ENCODE data around the gene UBL4B.
A peak's percentile ranks its signal among the peaks of the same experiment; 100 is the strongest.

The UBL4B gene

GRCh38 chr1:110114173-110114572 lies 1.9 kb downstream of the UBL4B start:
- Mint-ChIP-seq H3K27ac (no peak overlapping the region), H3K9me3 (no peaks in the 10 kb centered on the region), H3K4me1 (no peaks in the 10 kb centered on the region), H3K4me3 (no peak overlapping the region), H3K36me3 (peaks cover 0 to 2% of the 10 kb centered on the region in 2 donors), H3K27me3 (peaks cover 36 to 62% of the 10 kb centered on the region in 2 donors)
- ATAC-seq (replicated peaks) (no peak), DNase-seq (no peak)

- DNase-seq (no peak), ATAC-seq (replicated peaks) (no peak)
- H3K27ac Mint-ChIP-seq: no peak overlapping the region
- H3K9me3 Mint-ChIP-seq: no peaks in the 10 kb centered on the region
- peaks cover 0 to 2% of the 10 kb centered on the region in 2 donors for H3K36me3 Mint-ChIP-seq
- H3K27me3 Mint-ChIP-seq: peaks cover 30 to 56% of the 10 kb centered on the region in 2 donors
- no peak overlapping the region for H3K4me3 Mint-ChIP-seq
- no peaks in the 10 kb centered on the region for H3K4me1 Mint-ChIP-seq
Observed at GRCh38 chr1:110114784-110115183, 2.5 kb downstream of the UBL4B start.

- no peak for ATAC-seq (replicated peaks)
- Mint-ChIP-seq H3K27me3 (peaks cover 19 to 35% of the 10 kb centered on the region in 2 donors), H3K4me1 (peaks cover 0 to 3% of the 10 kb centered on the region in 2 donors), H3K36me3 (peaks cover 3 to 5% of the 10 kb centered on the region in 2 donors), H3K4me3 (no peak overlapping the region), H3K27ac (no peak overlapping the region), H3K9me3 (peaks cover 7 to 8% of the 10 kb centered on the region in 2 donors)
- no peak for DNase-seq
Observed at GRCh38 chr1:110118636-110119396, 6.6 kb downstream of the UBL4B start.

- Mint-ChIP-seq H3K36me3 (peaks cover 3 to 5% of the 10 kb centered on the region in 2 donors), H3K4me3 (no peak overlapping the region), H3K4me1 (peaks cover 0 to 3% of the 10 kb centered on the region in 2 donors), H3K27me3 (peaks cover 23 to 30% of the 10 kb centered on the region in 2 donors), H3K27ac (no peak overlapping the region), H3K9me3 (peaks cover 7 to 8% of the 10 kb centered on the region in 2 donors)
- ATAC-seq (replicated peaks) (no peak), DNase-seq (no peak)
Observed at GRCh38 chr1:110119843-110120242, 7.6 kb downstream of the UBL4B start.

- Mint-ChIP-seq H3K4me3 (no peak overlapping the region), H3K4me1 (peaks cover 0 to 3% of the 10 kb centered on the region in 2 donors), H3K36me3 (peaks cover 5 to 10% of the 10 kb centered on the region in 2 donors), H3K27ac (peak overlapping the region; percentile 20), H3K9me3 (peaks cover 11% of the 10 kb centered on the region in 2 donors), H3K27me3 (peaks cover 18 to 36% of the 10 kb centered on the region in 2 donors)
- no peak for ATAC-seq (replicated peaks)
- DNase-seq: no peak
Observed at GRCh38 chr1:110120960-110121561, 8.8 kb downstream of the UBL4B start.

GRCh38 chr1:110123224-110123623 lies 11.0 kb downstream of the UBL4B start:
- Mint-ChIP-seq H3K9me3 (peaks cover 17 to 18% of the 10 kb centered on the region in 2 donors), H3K4me1 (peaks cover 0 to 3% of the 10 kb centered on the region in 2 donors)

GRCh38 chr1:110125810-110126209 lies 13.6 kb downstream of the UBL4B start:
- H3K27ac Mint-ChIP-seq: no peak overlapping the region
- peaks cover 10 to 13% of the 10 kb centered on the region in 2 donors for H3K9me3 Mint-ChIP-seq
- H3K36me3 Mint-ChIP-seq: peaks cover 6 to 11% of the 10 kb centered on the region in 2 donors
- H3K4me3 Mint-ChIP-seq: no peak overlapping the region
- DNase-seq: no peak
- H3K27me3 Mint-ChIP-seq: peaks cover 43 to 64% of the 10 kb centered on the region in 2 donors
- ATAC-seq (replicated peaks): no peak
- peaks cover 0 to 9% of the 10 kb centered on the region in 2 donors for H3K4me1 Mint-ChIP-seq

More at GRCh38 chr1:110123224-110123623, 11.0 kb downstream of the UBL4B start:
- Mint-ChIP-seq H3K27me3 (peaks cover 23 to 43% of the 10 kb centered on the region in 2 donors), H3K4me3 (no peak overlapping the region), H3K36me3 (peaks cover 4 to 16% of the 10 kb centered on the region in 2 donors), H3K27ac (no peak overlapping the region)
- DNase-seq (no peak), ATAC-seq (replicated peaks) (no peak)

GRCh38 chr1:110130113-110130591 lies 17.9 kb downstream of the UBL4B start:
- peaks cover 0 to 12% of the 10 kb centered on the region in 2 donors for H3K4me1 Mint-ChIP-seq
- no peak for ATAC-seq (replicated peaks)
- peaks cover 49 to 57% of the 10 kb centered on the region in 2 donors for H3K27me3 Mint-ChIP-seq
- H3K9me3 Mint-ChIP-seq: peaks cover 10% of the 10 kb centered on the region in 2 donors
- H3K36me3 Mint-ChIP-seq: peaks cover 5 to 11% of the 10 kb centered on the region in 2 donors
- H3K4me3 Mint-ChIP-seq: peak overlapping the region in 1 of 2 donors; percentile 51
- H3K27ac Mint-ChIP-seq: no peak overlapping the region
- DNase-seq: no peak

GRCh38 chr1:110130989-110131388 lies 18.7 kb downstream of the UBL4B start:
- peaks cover 6 to 8% of the 10 kb centered on the region in 2 donors for H3K9me3 Mint-ChIP-seq
- peaks cover 55 to 56% of the 10 kb centered on the region in 2 donors for H3K27me3 Mint-ChIP-seq
- H3K4me3 Mint-ChIP-seq: no peak overlapping the region
- H3K27ac Mint-ChIP-seq: no peak overlapping the region
- DNase-seq (no peak), ATAC-seq (replicated peaks) (no peak)
- peaks cover 0 to 12% of the 10 kb centered on the region in 2 donors for H3K4me1 Mint-ChIP-seq
- peaks cover 3 to 7% of the 10 kb centered on the region in 2 donors for H3K36me3 Mint-ChIP-seq

- no peak for ATAC-seq (replicated peaks)
- peaks cover 0 to 2% of the 10 kb centered on the region in 2 donors for H3K36me3 Mint-ChIP-seq
- no peak overlapping the region for H3K27ac Mint-ChIP-seq
- no peaks in the 10 kb centered on the region for H3K9me3 Mint-ChIP-seq
- H3K4me1 Mint-ChIP-seq: peaks cover 9 to 23% of the 10 kb centered on the region in 2 donors
- DNase-seq: no peak
- H3K27me3 Mint-ChIP-seq: peaks cover 55 to 62% of the 10 kb centered on the region in 2 donors
- no peak overlapping the region for H3K4me3 Mint-ChIP-seq
Observed at GRCh38 chr1:110132682-110133081, 20.4 kb downstream of the UBL4B start.

GRCh38 chr1:110133436-110133835 lies 21.2 kb downstream of the UBL4B start:
- Mint-ChIP-seq H3K9me3 (no peaks in the 10 kb centered on the region), H3K27me3 (peaks cover 59 to 63% of the 10 kb centered on the region in 2 donors), H3K36me3 (peaks cover 0 to 2% of the 10 kb centered on the region in 2 donors), H3K4me3 (no peak overlapping the region), H3K27ac (no peak overlapping the region), H3K4me1 (peaks cover 11 to 25% of the 10 kb centered on the region in 2 donors)
- DNase-seq: no peak
- no peak for ATAC-seq (replicated peaks)

- no peak for ATAC-seq (replicated peaks)
- no peak overlapping the region for H3K27ac Mint-ChIP-seq
- peaks cover 11 to 25% of the 10 kb centered on the region in 2 donors for H3K4me1 Mint-ChIP-seq
- no peaks in the 10 kb centered on the region for H3K9me3 Mint-ChIP-seq
- H3K27me3 Mint-ChIP-seq: peaks cover 54 to 59% of the 10 kb centered on the region in 2 donors
- no peak for DNase-seq
- H3K4me3 Mint-ChIP-seq: no peak overlapping the region
- peaks cover 0 to 2% of the 10 kb centered on the region in 2 donors for H3K36me3 Mint-ChIP-seq
Observed at GRCh38 chr1:110134050-110134595, 21.9 kb downstream of the UBL4B start.

GRCh38 chr1:110135246-110135645 lies 23.0 kb downstream of the UBL4B start:
- Mint-ChIP-seq H3K4me3 (no peak overlapping the region), H3K4me1 (peaks cover 11 to 22% of the 10 kb centered on the region in 2 donors), H3K27ac (no peak overlapping the region), H3K36me3 (peaks cover 0 to 2% of the 10 kb centered on the region in 2 donors), H3K9me3 (peaks cover 0 to 2% of the 10 kb centered on the region in 2 donors), H3K27me3 (peaks cover 46 to 55% of the 10 kb centered on the region in 2 donors)
- ATAC-seq (replicated peaks) (no peak), DNase-seq (no peak)

GRCh38 chr1:110135666-110136065 lies 23.4 kb downstream of the UBL4B start:
- Mint-ChIP-seq H3K36me3 (peaks cover 0 to 2% of the 10 kb centered on the region in 2 donors), H3K9me3 (peaks cover 0 to 2% of the 10 kb centered on the region in 2 donors), H3K4me1 (peaks cover 11 to 18% of the 10 kb centered on the region in 2 donors), H3K27ac (no peak overlapping the region), H3K4me3 (no peak overlapping the region), H3K27me3 (peaks cover 44 to 50% of the 10 kb centered on the region in 2 donors)
- DNase-seq (no peak), ATAC-seq (replicated peaks) (no peak)

All from stimulated activated naive B cell treated with anti-CD40 and anti-IgM and Interleukin-4, amounts not matched to agents 10 μg/mL and 1 μg/mL and 100 μg/mL, for 72 hours (primary cell).